ENCODE results near the gene COL23A1.
"Not testable (repeated sequence)": the region's sequence is repeated elsewhere in the genome, so short reads cannot be mapped to it uniquely, and the experiment has no call there.

COL23A1 gene

DNA sequence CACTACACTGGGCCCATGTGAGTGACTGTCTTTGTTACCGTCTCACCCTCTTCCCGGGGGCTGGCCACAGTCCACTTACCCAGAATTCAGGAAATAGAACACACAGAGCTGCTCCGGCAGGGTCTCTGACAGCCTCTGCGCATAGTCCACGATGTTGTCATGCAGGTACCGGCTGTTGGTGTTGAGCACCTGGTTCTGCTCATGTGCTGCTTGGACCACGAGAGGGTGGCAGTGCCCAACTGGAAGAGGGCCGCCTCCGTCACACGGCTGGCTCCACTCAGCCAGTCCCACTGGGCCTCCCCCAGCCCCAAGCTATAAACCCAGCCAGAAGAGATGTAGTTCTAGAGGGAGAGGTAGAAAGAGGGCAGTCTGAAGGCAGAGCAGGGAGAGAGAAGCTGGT, 360.3 kb downstream of the COL23A1 start:
- TF ChIP-seq POLR2AphosphoS5 (IDR thresholded peaks at IDR 0.05; ENCODE audit: borderline replicate concordance, low read depth, low read length) (no peak; the same call in 1 of the 2 replicates), FOXP2 (optimal IDR thresholded peaks at IDR 0.05; ENCODE audit: control extremely low read depth, extremely low read length, insufficient read depth) (no peak), EZH2 (IDR thresholded peaks at IDR 0.05) (no peak)
- no peak overlapping the region for H3K27ac ChIP-seq
- no peak overlapping the region for H3K9ac ChIP-seq (ENCODE audit: insufficient read length)
- no peak for DNase-seq (ENCODE audit: low read depth, low spot score)
- no peak overlapping the region for H3K4me3 ChIP-seq
- H3K9me3 ChIP-seq (ENCODE audit: low read depth, low read length), result no peaks in the 10 kb centered on the region
- H3K36me3 ChIP-seq (ENCODE audit: insufficient read depth, low read length), result peaks cover 44% of the 10 kb centered on the region

DNA sequence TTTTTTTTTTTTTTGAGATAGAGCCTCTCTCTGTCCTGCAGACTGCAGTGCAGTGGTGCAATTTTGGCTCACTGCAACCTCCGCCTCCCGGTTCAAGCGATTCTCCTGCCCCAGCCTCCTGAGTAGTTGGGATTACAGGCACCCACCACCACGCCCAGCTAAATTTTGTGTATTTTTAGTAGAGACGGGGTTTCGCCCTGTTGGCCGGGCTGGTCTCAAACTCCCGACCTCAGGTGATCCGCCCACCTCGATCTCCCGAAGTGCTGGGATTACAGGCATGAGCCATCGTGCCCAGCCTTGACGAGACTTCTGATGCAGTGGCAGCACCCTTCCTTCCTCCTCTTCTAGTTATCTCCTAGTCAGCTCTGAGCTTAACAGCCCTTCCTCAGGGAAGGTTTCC, 361.1 kb downstream of the COL23A1 start:
- H3K9me3 ChIP-seq (ENCODE audit: low read depth, low read length); H3K9ac ChIP-seq (ENCODE audit: insufficient read length); H3K27ac ChIP-seq; H3K4me3 ChIP-seq; DNase-seq (ENCODE audit: low read depth, low spot score): not testable (repeated sequence)
- peaks cover 44% of the 10 kb centered on the region for H3K36me3 ChIP-seq (ENCODE audit: insufficient read depth, low read length)

DNA sequence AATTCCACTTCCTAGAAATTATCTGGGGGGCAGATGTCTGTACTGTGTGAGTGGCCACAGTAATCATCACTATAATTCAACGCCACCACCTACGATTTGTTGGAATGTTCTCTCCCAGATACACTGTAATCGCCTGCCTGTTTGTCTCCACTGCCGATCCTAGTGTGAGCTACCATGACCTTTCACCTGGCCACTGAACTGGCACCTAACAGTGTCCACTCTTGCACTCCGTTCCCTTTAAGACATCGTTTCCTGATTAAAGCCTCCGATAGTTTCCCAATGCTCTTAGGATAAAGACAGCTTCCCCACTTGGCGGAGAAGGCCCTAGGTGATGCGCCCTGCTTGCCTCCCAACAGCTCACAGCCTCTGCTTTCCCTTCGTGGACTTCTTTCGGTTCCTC, 361.6 kb downstream of the COL23A1 start:
- Histone ChIP-seq H3K9me3 (ENCODE audit: low read depth, low read length) (no peaks in the 10 kb centered on the region), H3K36me3 (ENCODE audit: insufficient read depth, low read length) (peaks cover 44% of the 10 kb centered on the region), H3K4me3 (no peak overlapping the region), H3K27ac (no peak overlapping the region), H3K9ac (ENCODE audit: insufficient read length) (no peak overlapping the region)
- TF ChIP-seq POLR2AphosphoS5 (IDR thresholded peaks at IDR 0.05; ENCODE audit: borderline replicate concordance, low read depth, low read length), result no peak
- no peak for TF ChIP-seq FOXP2 (optimal IDR thresholded peaks at IDR 0.05; ENCODE audit: control extremely low read depth, extremely low read length, insufficient read depth)
- no peak for TF ChIP-seq EZH2 (IDR thresholded peaks at IDR 0.05)
- DNase-seq (ENCODE audit: low read depth, low spot score), result no peak

DNA sequence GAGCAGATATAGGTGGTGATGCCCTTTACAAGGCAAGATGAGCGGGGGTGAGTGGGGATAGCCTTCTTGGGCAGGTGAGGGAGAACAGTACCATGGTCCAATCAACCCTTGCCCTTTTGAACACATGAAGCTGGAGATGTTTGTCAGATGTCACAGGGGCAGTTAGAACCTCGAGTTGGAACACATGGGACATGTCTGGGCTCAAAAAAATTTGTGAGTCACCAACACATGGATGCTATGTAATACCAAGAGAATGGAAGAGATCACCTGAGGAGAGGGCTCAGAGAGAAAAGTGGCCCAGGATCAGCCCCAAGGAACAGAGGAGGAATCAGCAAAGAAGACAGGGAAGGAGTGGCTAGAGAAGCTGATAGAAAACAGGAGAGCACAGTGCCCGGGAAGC, 362.3 kb downstream of the COL23A1 start:
- Histone ChIP-seq H3K36me3 (ENCODE audit: insufficient read depth, low read length) (peaks cover 44% of the 10 kb centered on the region), H3K9me3 (ENCODE audit: low read depth, low read length) (no peaks in the 10 kb centered on the region), H3K4me3 (no peak overlapping the region)

DNA sequence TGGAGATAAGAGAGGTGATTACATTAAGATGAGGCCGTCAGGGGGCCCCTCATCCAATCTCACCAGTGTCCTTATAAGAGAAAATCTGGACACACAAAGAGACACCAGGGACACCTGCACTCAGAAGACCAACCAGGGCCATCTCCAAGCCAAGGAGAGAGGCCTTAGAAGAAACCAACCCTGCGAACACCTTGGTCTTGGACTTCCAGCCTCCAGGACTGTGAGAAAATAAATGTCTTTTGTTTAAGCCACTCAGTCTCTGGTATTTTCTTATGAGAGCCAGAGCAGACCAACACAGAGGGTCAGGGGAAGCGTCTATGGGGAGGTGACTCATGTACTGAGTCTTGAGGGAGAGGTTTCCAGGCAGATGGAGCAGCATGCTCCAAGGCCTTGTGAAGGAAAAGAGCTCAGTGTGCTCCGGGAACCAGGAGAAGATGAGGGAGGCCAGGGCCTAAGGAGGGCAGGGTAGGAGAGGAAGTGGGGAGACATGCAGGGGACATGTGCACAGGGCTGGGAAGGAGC, 363.0 kb downstream of the COL23A1 start:
- Histone ChIP-seq H3K36me3 (ENCODE audit: insufficient read depth, low read length) (peaks cover 44% of the 10 kb centered on the region), H3K9ac (ENCODE audit: insufficient read length) (no peak overlapping the region), H3K27ac (no peak overlapping the region), H3K9me3 (ENCODE audit: low read depth, low read length) (no peaks in the 10 kb centered on the region), H3K4me3 (no peak overlapping the region)
- DNase-seq (ENCODE audit: low read depth, low spot score), result no peak
- TF ChIP-seq FOXP2 (optimal IDR thresholded peaks at IDR 0.05; ENCODE audit: control extremely low read depth, extremely low read length, insufficient read depth), result no peak
- TF ChIP-seq POLR2AphosphoS5 (IDR thresholded peaks at IDR 0.05; ENCODE audit: borderline replicate concordance, low read depth, low read length), result no peak
- no peak for TF ChIP-seq EZH2 (IDR thresholded peaks at IDR 0.05)

More for the DNA sequence above, 362.3 kb downstream of the COL23A1 start:
- Histone ChIP-seq H3K27ac (no peak overlapping the region), H3K9ac (ENCODE audit: insufficient read length) (no peak overlapping the region)
- no peak for DNase-seq (ENCODE audit: low read depth, low spot score)
- TF ChIP-seq FOXP2 (optimal IDR thresholded peaks at IDR 0.05; ENCODE audit: control extremely low read depth, extremely low read length, insufficient read depth), result no peak
- TF ChIP-seq POLR2AphosphoS5 (IDR thresholded peaks at IDR 0.05; ENCODE audit: borderline replicate concordance, low read depth, low read length), result no peak
- TF ChIP-seq EZH2 (IDR thresholded peaks at IDR 0.05), result no peak

DNA sequence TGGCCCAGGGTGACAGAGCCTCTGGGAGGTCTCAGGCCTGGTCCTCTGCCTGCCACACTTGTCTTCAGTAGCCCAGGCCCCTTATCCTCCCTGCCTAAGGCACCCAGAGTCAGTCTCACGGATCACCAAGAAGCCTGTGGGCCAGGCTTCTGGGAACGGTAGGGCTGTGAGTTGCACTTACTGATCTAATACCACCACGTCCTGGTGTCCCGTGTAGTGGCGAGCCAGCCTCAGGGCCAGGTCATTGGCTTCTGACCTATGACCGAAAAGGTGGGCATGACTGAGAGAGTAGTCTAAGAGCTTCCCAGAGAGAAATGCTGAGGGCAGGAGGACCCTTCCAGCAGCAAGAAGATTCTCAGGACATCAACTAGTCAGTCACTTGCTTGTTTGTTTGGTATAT, 365.0 kb downstream of the COL23A1 start:
- H3K36me3 ChIP-seq (ENCODE audit: insufficient read depth, low read length), result peaks cover 32% of the 10 kb centered on the region
- no peak overlapping the region for H3K4me3 ChIP-seq
- no peak overlapping the region for H3K27ac ChIP-seq
- H3K9me3 ChIP-seq (ENCODE audit: low read depth, low read length), result no peaks in the 10 kb centered on the region
- no peak overlapping the region for H3K9ac ChIP-seq (ENCODE audit: insufficient read length)
- no peak for DNase-seq (ENCODE audit: low read depth, low spot score)
- TF ChIP-seq FOXP2 (optimal IDR thresholded peaks at IDR 0.05; ENCODE audit: control extremely low read depth, extremely low read length, insufficient read depth) (no peak), POLR2AphosphoS5 (IDR thresholded peaks at IDR 0.05; ENCODE audit: borderline replicate concordance, low read depth, low read length) (no peak), EZH2 (IDR thresholded peaks at IDR 0.05) (no peak)

DNA sequence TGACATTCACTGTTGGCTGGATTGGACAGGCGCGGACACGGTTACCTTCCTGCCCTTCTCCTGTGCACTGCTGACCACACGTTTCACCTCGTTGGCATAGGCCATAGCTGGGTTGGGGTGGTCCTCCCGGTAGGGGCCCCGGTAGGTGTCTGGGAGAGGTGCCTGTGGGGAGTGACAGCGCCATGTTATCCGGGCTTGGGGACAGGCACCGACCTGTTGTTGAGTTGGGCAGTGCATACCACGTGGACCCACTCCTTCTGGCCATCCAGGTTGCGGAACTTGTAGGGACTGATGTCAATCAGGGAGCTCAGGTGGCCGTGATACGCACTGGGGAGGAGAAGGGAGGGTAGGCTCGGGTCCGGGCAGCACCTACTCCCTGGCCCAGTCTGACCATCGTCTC, 365.8 kb downstream of the COL23A1 start:
- H3K27ac ChIP-seq, result no peak overlapping the region
- no peak overlapping the region for H3K9ac ChIP-seq (ENCODE audit: insufficient read length)
- H3K4me3 ChIP-seq, result no peak overlapping the region
- no peak for DNase-seq (ENCODE audit: low read depth, low spot score)
- peaks cover 24% of the 10 kb centered on the region for H3K36me3 ChIP-seq (ENCODE audit: insufficient read depth, low read length)
- H3K9me3 ChIP-seq (ENCODE audit: low read depth, low read length), result no peaks in the 10 kb centered on the region
- no peak for TF ChIP-seq FOXP2 (optimal IDR thresholded peaks at IDR 0.05; ENCODE audit: control extremely low read depth, extremely low read length, insufficient read depth)
- no peak for TF ChIP-seq POLR2AphosphoS5 (IDR thresholded peaks at IDR 0.05; ENCODE audit: borderline replicate concordance, low read depth, low read length)
- TF ChIP-seq EZH2 (IDR thresholded peaks at IDR 0.05), result no peak

DNA sequence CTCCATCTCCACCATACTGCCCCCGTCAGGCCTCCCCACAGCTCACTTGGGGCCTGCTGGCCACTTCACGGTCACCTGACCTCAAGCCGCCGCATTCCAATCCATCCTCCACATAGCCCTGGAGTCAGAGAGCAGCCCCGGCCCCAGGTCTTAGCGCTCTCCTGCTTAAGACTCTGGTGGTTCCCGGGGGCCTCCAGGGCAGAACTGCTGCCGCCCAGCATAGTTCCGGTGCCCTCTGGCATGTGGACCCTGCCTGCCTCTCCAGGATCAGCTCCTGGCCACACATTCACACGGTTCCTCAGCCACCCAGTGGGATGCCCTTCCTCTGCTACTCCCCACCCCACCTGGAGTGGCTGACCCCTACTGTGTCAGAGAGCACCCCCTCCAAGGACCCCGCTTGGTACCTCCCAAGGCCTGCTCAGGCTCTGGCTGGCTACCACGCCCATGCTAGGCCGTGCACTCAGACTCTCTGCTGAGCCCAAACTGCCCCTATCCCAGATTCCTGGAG, 366.3 kb downstream of the COL23A1 start:
- no peak for DNase-seq (ENCODE audit: low read depth, low spot score)
- no peaks in the 10 kb centered on the region for H3K9me3 ChIP-seq (ENCODE audit: low read depth, low read length)
- TF ChIP-seq EZH2 (IDR thresholded peaks at IDR 0.05) (no peak), POLR2AphosphoS5 (IDR thresholded peaks at IDR 0.05; ENCODE audit: borderline replicate concordance, low read depth, low read length) (no peak), FOXP2 (optimal IDR thresholded peaks at IDR 0.05; ENCODE audit: control extremely low read depth, extremely low read length, insufficient read depth) (no peak)
- H3K9ac ChIP-seq (ENCODE audit: insufficient read length), result no peak overlapping the region
- H3K36me3 ChIP-seq (ENCODE audit: insufficient read depth, low read length), result peaks cover 20% of the 10 kb centered on the region; the same call in 1 of the 2 replicates
- no peak overlapping the region for H3K4me3 ChIP-seq
- no peak overlapping the region for H3K27ac ChIP-seq

DNA sequence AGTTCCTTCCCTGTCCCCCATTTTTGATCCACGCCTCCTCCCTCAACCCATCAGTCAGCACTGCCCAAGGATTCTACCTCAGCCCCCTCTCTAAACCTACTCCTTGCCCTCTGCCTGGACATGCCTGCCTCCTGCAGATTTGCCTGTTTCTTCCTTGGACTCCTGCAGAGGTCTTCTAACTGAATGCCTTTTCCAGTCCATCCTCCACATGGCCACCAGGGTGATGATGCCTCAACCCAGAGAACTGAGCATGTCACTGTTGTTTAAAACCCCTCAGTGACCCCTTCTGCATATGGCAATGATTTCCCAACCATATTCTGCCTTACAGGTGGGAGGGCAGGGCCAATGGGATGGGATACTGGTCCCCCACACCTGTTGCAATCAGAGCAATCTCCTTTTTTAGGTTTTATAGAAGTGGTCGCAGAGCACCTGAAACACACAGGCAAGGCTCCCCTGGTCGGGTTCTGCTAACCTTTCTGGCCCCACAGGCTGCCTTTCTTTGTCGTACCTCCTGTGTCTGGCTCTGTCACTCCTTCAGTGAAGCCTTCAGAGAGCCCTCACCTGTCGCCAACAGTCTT, 366.9 kb downstream of the COL23A1 start:
- H3K36me3 ChIP-seq (ENCODE audit: insufficient read depth, low read length), result peaks cover 17% of the 10 kb centered on the region; the same call in 1 of the 2 replicates
- H3K9ac ChIP-seq (ENCODE audit: insufficient read length), result no peak overlapping the region

More for the DNA sequence above, 366.9 kb downstream of the COL23A1 start:
- no peak for DNase-seq (ENCODE audit: low read depth, low spot score)
- no peak overlapping the region for H3K4me3 ChIP-seq
- no peak overlapping the region for H3K27ac ChIP-seq
- no peaks in the 10 kb centered on the region for H3K9me3 ChIP-seq (ENCODE audit: low read depth, low read length)
- TF ChIP-seq POLR2AphosphoS5 (IDR thresholded peaks at IDR 0.05; ENCODE audit: borderline replicate concordance, low read depth, low read length) (no peak), FOXP2 (optimal IDR thresholded peaks at IDR 0.05; ENCODE audit: control extremely low read depth, extremely low read length, insufficient read depth) (no peak), EZH2 (IDR thresholded peaks at IDR 0.05) (no peak)

Measured in SK-N-MC (cell line).